GM12865 (cell line): Measurements from ENCODE around the gene CSTF3.

Experiments
- DNase-seq: peaks from one replicate; pipeline ENCODE4 v3.0.0; 2010; ENCODE audit warnings: low read depth
- H3K4me3 ChIP-seq: 2 replicates; pipeline ENCODE4 v1.5.1; 2011; ENCODE audit warnings: mild to moderate bottlenecking, low read depth, low read length, control low read depth
- CTCF ChIP-seq: IDR thresholded peaks from 2 replicates; pipeline ENCODE4 v1.5.1; 2011; ENCODE audit warnings: low read length, control low read depth, low read depth, inconsistent platforms; ENCODE audit not compliant: insufficient read depth; ENCODE audit errors: missing control alignments

CSTF3 gene

GRCh38 chr11:33064033-33064825 lies 97.1 kb downstream of the CSTF3 start:
- peak overlapping the region; percentile 1 for H3K4me3 ChIP-seq
- TF ChIP-seq CTCF = no peak
- DNase-seq = peak; percentile 53

GRCh38 chr11:33063326-33063881 lies 97.9 kb downstream of the CSTF3 start:
- H3K4me3 ChIP-seq = no peak overlapping the region
- DNase-seq = peak; percentile 73
- TF ChIP-seq CTCF = no peak

- H3K4me3 ChIP-seq = no peak overlapping the region
- TF ChIP-seq CTCF = no peak
- DNase-seq = no peak
Measured at GRCh38 chr11:33062137-33062536, 99.1 kb downstream of the CSTF3 start.

- no peak overlapping the region for H3K4me3 ChIP-seq
- TF ChIP-seq CTCF = no peak
- DNase-seq = no peak
Measured at GRCh38 chr11:33060271-33060670, 101.0 kb downstream of the CSTF3 start.

- DNase-seq = no peak
- H3K4me3 ChIP-seq = no peak overlapping the region
- no peak for TF ChIP-seq CTCF
Measured at GRCh38 chr11:33059331-33060007, 101.8 kb downstream of the CSTF3 start.

- no peak overlapping the region for H3K4me3 ChIP-seq
- TF ChIP-seq CTCF = no peak
- DNase-seq = no peak
Measured at GRCh38 chr11:33057284-33057683, 104.0 kb downstream of the CSTF3 start.

- no peak for TF ChIP-seq CTCF
- no peak for DNase-seq
- H3K4me3 ChIP-seq = no peak overlapping the region
Measured at GRCh38 chr11:33055375-33055774, 105.9 kb downstream of the CSTF3 start.
